Fibroblast of skin of left quadriceps (primary cell): ENCODE results near the gene ALK.

Experiments
- DNase-seq, 2 experiments: peaks; one replicate each; pipeline ENCODE4 v3.0.0-alpha.2; 2013; ENCODE audit warnings: low read depth in 2 of 2

The ALK gene

DNA sequence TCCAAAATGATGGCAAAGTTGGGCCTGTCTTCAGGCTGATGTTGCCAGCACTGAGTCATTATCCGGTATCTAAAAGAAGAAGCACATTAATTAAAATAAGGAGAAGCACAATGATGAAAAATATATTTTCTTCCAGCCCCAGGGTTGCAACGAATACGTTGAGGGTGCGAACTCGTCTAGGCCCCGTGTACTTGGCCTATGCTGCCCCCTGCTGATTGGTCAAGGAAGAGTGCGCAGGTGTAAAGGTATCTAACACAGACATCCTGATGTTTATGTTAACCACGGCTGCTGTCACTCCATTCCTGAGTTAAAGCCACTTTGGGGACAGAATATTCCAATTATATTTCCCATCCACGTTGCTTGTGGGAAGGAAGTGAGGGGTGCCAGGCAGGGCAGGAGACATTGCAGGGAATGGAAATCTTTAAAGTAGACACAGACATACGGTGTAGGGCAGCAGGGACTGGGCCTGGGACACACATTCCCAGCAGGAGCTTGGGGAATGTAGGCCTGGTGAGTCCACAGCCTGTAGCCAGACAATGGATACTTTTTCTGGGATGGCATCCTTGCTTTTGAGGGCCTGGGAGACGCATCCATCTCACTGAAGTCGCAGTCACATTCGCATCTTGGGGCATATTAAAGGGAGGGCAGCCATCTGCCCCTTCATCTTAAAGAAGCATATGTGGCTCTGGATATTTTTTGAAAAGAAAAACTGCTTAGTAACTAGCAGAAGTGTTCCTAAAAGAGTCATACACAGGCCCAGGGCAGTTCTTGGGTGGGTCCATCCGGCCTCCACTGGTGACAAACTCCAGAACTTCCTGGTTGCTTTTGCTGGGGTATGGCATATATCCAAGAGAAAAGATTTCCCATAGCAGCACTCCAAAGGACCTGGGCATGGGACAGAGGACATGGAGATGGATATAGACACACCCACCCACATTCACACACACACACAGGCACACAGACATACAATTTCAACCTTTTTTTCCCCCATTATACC is 724.3 kb downstream of the ALK start:
- DNase-seq: peak; percentile 29 to 39

GRCh38 chr2:29195796-29196195 is 725.6 kb downstream of the ALK start:
- DNase-seq: peak in 1 of 2 experiments; percentile 15

DNA sequence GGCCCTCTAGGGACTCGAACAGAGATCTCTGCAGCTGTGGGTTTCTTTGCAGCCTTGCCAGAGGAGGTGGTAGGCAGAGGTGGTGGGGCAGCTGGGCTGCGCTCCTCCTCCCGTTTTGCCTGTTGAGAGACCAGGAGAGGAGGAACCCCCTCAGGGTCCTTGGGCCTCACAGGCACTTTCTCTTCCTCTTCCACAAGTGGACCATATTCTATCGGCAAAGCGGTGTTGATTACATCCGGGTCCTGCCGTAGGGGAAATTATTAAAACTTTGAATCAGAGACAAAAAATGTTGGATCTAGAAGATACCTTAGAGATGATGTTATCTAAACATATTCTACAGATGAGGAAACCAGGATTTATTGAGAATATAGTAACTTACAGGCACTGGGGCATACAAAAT is 727.7 kb downstream of the ALK start:
- no peak for DNase-seq

- DNase-seq: no peak
These were observed 728.3 kb downstream of the ALK start for GRCh38 chr2:29193111-29193510.

DNA sequence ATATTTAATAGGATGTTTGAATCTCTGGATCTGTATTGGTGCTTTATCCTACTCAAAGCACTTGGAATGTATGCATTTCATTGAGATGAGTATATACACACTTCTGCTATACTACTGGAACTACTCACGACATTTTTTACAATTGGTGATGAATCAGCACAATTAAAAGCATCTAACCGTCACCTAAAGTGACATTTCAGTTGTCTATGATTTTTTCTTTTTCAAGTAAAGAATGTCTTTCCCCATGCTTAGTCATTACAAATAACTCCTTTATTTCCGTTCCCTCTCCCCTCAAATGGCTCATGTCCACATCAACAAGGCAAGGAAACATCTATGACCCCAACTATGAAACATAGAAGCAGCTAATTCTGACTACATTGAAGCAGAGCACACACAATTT is 728.9 kb downstream of the ALK start:
- peak; percentile 77 to 80 for DNase-seq

- no peak for DNase-seq
These were observed 729.6 kb downstream of the ALK start for GRCh38 chr2:29191817-29192216.

GRCh38 chr2:29189052-29189451 is 732.3 kb downstream of the ALK start:
- no peak for DNase-seq

DNA sequence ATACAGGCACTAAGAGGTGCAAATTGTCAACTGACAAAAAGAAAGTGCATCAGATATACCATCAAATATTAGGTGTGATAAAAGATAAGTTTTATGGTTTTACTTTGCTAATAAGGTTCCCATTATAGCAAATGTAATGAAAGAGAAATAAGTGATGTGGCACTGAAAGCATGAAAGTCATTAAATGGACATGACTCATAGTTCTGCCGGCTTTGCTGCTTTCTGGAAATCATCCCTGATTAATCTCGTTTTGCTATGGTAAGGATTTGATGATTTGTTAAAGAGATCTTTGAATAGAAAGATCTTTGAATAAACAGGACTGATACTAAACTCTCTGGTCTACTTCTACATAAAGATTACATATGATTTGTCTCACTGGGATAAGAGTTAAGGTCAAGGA is 733.5 kb downstream of the ALK start:
- DNase-seq: peak; percentile 48 to 49

DNA sequence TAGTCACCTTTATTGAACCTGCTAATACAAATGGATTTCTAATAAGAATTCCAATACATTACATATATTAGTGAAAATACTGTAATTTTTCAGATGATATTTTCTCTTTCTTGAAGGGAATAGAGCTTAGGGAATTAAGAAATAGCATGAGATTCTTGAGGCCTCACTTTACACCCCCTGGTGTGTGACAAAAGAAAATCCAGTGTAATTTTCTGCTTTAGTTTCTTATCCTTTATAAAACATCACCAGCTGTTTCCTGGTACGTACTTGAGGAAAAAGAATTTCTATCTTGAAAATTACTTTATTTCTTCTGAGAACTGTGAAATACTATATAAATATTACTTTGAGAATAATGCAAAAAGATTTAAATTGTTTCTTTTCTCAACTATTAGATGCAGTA is 734.6 kb downstream of the ALK start:
- DNase-seq: no peak

- DNase-seq: no peak
These were observed 736.9 kb downstream of the ALK start for GRCh38 chr2:29184531-29184930.

GRCh38 chr2:29182920-29183319 is 738.5 kb downstream of the ALK start:
- DNase-seq: no peak

DNA sequence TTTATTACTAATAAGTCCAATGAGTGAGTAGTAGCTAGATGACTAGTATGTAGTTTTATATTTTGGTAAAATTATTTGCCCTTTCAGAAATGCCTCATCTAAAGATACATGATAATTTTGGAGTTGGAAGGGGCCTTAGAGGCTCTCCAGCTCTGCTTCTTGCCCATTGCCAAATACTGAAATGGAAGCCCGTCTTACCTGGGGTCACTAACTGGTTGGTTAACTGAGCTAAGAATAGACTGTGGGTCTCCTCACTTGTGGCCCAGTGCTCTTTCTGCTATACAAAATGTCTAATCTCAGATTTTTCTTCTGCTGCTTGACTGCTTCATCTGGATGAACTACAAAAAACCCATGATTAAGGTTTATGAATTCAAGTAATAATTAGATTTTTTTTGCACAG is 739.1 kb downstream of the ALK start:
- no peak for DNase-seq

- no peak for DNase-seq
These were observed 746.0 kb downstream of the ALK start for GRCh38 chr2:29175338-29175737.

DNA sequence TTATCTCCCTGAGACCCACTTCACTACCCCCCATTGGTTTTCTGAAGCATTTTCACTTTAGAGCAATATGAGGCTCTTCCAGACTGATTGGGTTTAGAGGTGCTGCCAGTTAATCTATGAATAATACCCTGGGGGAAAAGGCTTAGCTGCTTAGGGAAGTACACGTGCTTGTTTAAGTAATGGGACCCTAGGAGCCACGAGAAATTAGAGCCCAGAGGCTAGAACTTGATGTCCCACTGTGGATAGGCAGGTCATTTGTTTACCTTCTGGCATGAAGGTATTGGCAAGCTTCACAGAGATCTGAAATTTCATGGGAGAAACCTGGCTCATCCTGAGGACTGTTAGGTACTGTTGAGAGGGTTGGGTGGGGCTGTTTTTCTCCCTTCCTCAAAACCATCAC is 746.4 kb downstream of the ALK start:
- no peak for DNase-seq

- no peak for DNase-seq
These were observed 754.9 kb downstream of the ALK start for GRCh38 chr2:29166242-29167039.

DNA sequence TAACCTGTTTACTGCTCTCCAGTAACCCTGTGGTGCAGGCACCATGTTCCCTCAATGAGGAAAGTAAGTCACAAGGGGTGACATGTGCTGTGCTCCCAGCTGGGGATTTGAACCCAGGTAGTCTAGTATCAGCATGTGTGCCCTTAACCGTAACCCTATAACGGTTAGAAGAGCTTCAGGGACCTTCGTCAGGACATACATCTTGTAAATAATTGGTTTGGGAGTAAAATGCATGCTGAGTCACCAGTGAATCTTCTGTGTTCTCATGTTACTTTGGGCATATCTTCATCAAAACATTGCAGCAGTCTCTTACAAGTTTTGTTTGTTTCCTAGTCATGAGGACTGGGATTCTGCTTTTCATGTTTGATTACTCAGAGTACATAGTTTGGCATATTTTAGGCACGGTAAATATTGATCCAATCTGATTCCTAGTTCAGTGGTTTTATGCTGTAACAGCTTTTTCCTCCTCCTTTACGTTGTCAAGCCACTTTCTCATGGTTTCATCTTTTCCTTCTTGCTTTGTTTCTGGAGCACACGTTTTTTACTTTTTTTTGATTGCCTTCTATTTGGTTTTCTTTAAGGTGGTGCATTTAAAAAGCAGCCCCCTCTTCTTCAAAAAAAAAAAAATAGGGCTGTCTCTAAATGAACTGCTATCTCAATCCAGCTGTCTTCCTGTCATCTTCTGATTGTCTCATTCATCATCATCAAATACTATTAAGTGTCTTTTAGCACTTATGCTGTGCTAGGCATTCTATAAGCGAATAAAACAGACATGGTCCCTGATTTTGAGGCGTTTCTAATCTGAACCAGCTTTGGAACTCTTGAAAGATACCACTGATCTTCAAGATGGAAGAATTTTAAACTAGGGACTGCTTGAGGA is 755.8 kb downstream of the ALK start:
- peak; percentile 42 to 51 for DNase-seq

DNA sequence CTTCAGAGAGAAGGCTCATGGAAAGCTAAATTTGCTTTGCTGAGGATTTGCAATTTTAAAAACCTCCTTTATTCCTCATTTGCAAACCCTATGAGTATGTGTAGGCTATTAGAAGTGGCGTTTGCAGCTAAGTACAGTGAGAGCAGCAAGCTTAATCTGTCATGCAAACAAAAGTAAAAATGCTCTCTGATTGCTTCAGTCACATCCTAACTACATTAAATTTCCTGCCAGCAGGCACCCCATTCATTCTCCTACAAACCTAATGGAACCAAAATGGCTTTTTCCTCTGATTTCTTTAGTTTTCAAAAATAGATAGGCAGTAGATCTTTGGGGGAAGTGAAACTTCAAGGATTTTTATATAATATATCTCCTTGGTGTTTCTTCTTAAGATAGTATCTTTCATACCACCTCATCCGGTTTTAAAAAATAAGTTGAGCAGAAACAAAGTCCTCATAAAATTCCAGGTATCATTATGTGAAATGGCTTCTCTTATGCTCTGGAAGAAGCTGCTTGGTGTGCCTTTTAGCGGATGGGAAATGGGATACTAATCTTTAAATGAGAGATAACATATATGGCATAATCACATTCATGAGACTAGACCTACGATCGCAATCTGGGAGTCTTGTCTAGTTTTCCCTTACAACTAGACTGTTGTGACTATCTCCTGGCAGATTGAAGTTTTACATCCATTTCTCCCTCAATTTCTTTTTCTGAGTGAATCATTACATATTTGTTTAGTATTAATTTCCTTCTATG is 757.1 kb downstream of the ALK start:
- DNase-seq: no peak

- DNase-seq: no peak
These were observed 759.0 kb downstream of the ALK start for GRCh38 chr2:29162204-29162928.

DNA sequence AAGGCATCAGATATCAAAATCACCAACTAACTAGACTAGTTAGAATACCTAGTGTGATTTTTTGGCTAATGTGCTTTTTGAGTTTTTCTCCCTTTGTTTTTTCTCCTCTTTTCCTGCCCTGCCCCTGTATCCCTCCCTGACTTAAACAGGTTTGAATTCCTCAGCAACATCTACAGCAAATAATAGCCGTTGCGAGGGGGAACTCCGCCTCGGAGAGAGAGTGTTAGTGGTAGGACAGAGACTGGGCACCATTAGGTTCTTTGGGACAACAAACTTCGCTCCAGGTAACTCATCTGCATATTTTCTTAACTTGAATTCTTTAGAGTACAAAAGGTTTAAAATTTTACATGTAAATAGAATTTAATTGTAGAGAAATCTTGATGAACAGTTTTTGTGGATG is 761.2 kb downstream of the ALK start:
- no peak for DNase-seq

DNA sequence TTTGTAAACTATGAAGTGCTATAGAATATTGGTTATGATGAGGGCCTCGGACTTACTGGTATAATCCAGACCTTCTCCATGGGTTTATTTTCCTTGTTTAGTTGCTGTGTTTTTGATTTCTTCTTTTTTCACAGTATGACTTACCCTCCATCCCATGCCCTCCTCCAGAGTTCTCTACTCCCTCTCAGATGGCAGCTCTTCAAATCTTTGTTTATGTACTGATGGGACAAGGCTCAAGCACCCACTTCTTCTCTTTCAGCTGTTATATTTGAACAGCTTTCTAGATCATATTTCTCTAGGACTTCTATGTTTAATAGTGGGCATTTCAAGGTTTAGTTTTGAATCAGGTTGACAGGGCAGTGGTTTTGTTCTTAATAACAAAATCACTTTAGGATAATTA is 762.3 kb downstream of the ALK start:
- DNase-seq: no peak
